ENCODE results near the gene RTP4. TPM values are rescaled to one million over a fixed set of nuclear protein-coding genes. Genes with fewer than 3 reads are reported as not detected.

The RTP4 gene
- total and polyA plus RNA-seq, 2 donors (not counting 3 experiments of a cell fraction or from before 2014, with no cell fraction given) = 0.12 to 0.22 TPM

GRCh38 chr3:187328691-187329090 lies 39.5 kb upstream of the RTP4 start:
- Histone ChIP-seq H3K9me3 (replicated peaks; ENCODE audit: control insufficient read depth, insufficient read depth, low read length) (no peaks in the 10 kb centered on the region), H2AFZ (ENCODE audit: low read depth, low read length) (no peak overlapping the region), H3K4me3 (replicated peaks in 1 of 3; ENCODE audit: insufficient read depth in 1 of 3, low read depth in 1 of 3, low read length in 3 of 3) (no peak overlapping the region), H3K27ac (ENCODE audit: insufficient read depth, low read depth, low read length) (no peak overlapping the region), H3K4me2 (ENCODE audit: insufficient read depth, low read length) (no peak overlapping the region), H3K4me1 (ENCODE audit: control insufficient read depth, extremely low read depth, insufficient read depth, low read length) (no peaks in the 10 kb centered on the region), H3K36me3 (ENCODE audit: control insufficient read depth in 2 of 2, extremely low read depth in 1 of 2, insufficient read depth in 2 of 2, low read length in 2 of 2) (no peaks in the 10 kb centered on the region), H3K9ac (replicated peaks; ENCODE audit: extremely low read depth, insufficient read depth, low read length) (no peak overlapping the region), H3K79me2 (ENCODE audit: control insufficient read depth, insufficient read depth, low read length) (no peaks in the 10 kb centered on the region), H4K20me1 (replicated peaks; ENCODE audit: control insufficient read depth, extremely low read depth, insufficient read depth, low read length) (no peaks in the 10 kb centered on the region), H3K27me3 (ENCODE audit: control insufficient read depth in 2 of 2, insufficient read depth in 2 of 2, low read length in 2 of 2) (no peaks in the 10 kb centered on the region), H3K9me1 (replicated peaks; ENCODE audit: control insufficient read depth, extremely low read depth, insufficient read depth, low read length) (no peaks in the 10 kb centered on the region)
- intact Hi-C loops (cut with micrococcal nuclease) = no loop called here
- CTCF ChIA-PET = interaction anchor here (0.6 to 4.3 kb wide), 2 partner anchors 10 to 17 kb away, joined by 3 to 23 read pairs; no protein-coding TSS in a partner anchor
- TF ChIP-seq, protein P1, sequence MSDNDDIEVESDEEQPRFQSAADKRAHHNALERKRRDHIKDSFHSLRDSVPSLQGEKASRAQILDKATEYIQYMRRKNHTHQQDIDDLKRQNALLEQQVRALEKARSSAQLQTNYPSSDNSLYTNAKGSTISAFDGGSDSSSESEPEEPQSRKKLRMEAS (IDR thresholded peaks at IDR 0.05; ENCODE audit: insufficient read depth, insufficient read length) = no peak
- TF ChIP-seq MYC (IDR thresholded peaks at IDR 0.05; ENCODE audit: low read depth, low read length) (no peak), JUN (IDR thresholded peaks at IDR 0.05; ENCODE audit: borderline replicate concordance, insufficient read depth, insufficient read length, low read depth) (no peak), CTCF (IDR thresholded peaks at IDR 0.05; ENCODE audit: extremely low read depth in 1 of 2, insufficient read depth in 1 of 2, low read depth in 1 of 2, low read length in 2 of 2) (no peak), GATA2 (IDR thresholded peaks at IDR 0.05; ENCODE audit: insufficient read depth, insufficient read length, low read depth, low read length) (no peak), FOS (IDR thresholded peaks at IDR 0.05; ENCODE audit: borderline replicate concordance, insufficient read depth, low read length) (no peak), POLR2A (IDR thresholded peaks at IDR 0.05; ENCODE audit: low read depth, low read length) (no peak), POLR2AphosphoS5 (IDR thresholded peaks at IDR 0.05; ENCODE audit: insufficient read depth, low read depth, low read length) (no peak), EZH2 (IDR thresholded peaks at IDR 0.05; ENCODE audit: borderline replicate concordance, low read depth, low read length, severe bottlenecking) (no peak)
- BruUV-seq (replicated peaks) = no TSS peak
- POLR2A ChIA-PET = no interaction called here
- dilution Hi-C loops (cut with MboI; ENCODE audit: extremely low pct_ligation_motif_present, low sequenced_read_pairs) = no loop called here
- DNase-seq (ENCODE audit: low read depth, low spot score) (no peak), FAIRE-seq (no peak)
